ENCODE data around the gene HCRTR1. TPM values are rescaled to one million over a fixed set of nuclear protein-coding genes. Genes with fewer than 3 reads are reported as not detected.

HCRTR1 gene
- total and polyA plus RNA-seq, 2 donors (not counting 1 experiment from before 2014, with no cell fraction given): 0.22 TPM; not detected in 1

- H3K4me1 ChIP-seq (ENCODE audit: control insufficient read depth in 2 of 2, insufficient read depth in 2 of 2, low read length in 2 of 2): peaks cover 17 to 18% of the 10 kb centered on the region in 2 donors
- peaks cover 87% of the 10 kb centered on the region for H3K79me2 ChIP-seq (ENCODE audit: control insufficient read depth, insufficient read depth, low read length)
- ATAC-seq (ENCODE audit: low read depth): no peak
Measured at GRCh38 chr1:31640964-31641363, 23.5 kb downstream of the HCRTR1 start.

More at GRCh38 chr1:31640964-31641363, 23.5 kb downstream of the HCRTR1 start:
- Mint-ChIP-seq H3K4me3 (no peak overlapping the region), H3K27ac (no peak overlapping the region), H3K9me3 (ENCODE audit: insufficient read depth) (no peaks in the 10 kb centered on the region), H3K27me3 (no peaks in the 10 kb centered on the region), H3K4me1 (peaks cover 33% of the 10 kb centered on the region)
- Histone ChIP-seq H3K36me3 (replicated peaks in 1 of 2; ENCODE audit: control extremely low read depth in 1 of 2, control insufficient read depth in 1 of 2, extremely low read depth in 1 of 2, insufficient read depth in 2 of 2, low read length in 1 of 2) (peaks cover 0 to 5% of the 10 kb centered on the region in 2 experiments), H2AFZ (ENCODE audit: insufficient read depth, low read depth, low read length, poor library complexity, severe bottlenecking) (no peak overlapping the region), H3K27me3 (replicated peaks in 1 of 4; ENCODE audit: control extremely low read depth in 1 of 4, control insufficient read depth in 3 of 4, insufficient read depth in 4 of 4, low read length in 3 of 4) (no peaks in the 10 kb centered on the region), H3K27ac (ENCODE audit: low read length in 2 of 2) (no peak overlapping the region), H3K4me3 (ENCODE audit: control extremely low read depth in 1 of 5, extremely low read depth in 1 of 5, insufficient read depth in 1 of 5, low read depth in 2 of 5, low read length in 4 of 5) (no peak overlapping the region), H3K9me3 (ENCODE audit: control extremely low read depth in 1 of 3, control insufficient read depth in 2 of 3, insufficient read depth in 1 of 3, low read length in 2 of 3) (no peaks in the 10 kb centered on the region), H3K4me2 (replicated peaks; ENCODE audit: low read depth, low read length, poor library complexity, severe bottlenecking) (no peak overlapping the region), H4K20me1 (ENCODE audit: control insufficient read depth, insufficient read depth, low read length, poor library complexity, severe bottlenecking) (peaks cover 53% of the 10 kb centered on the region), H3K9ac (ENCODE audit: low read length) (no peak overlapping the region)
- no peak for TF ChIP-seq EZH2 (IDR thresholded peaks at IDR 0.05; ENCODE audit: borderline replicate concordance, insufficient read depth, low read depth, low read length, poor library complexity, severe bottlenecking)
- TF ChIP-seq CTCF (IDR thresholded peaks at IDR 0.05): no peak
- CTCF ChIA-PET: interaction anchor here (1.4 kb wide), 1 partner anchor 76 kb away, joined by 4 read pairs; no protein-coding TSS in a partner anchor
- no peak for DNase-seq
- POLR2A ChIA-PET: no interaction called here
- 100% methylated on average over 4 of the region's 4 CpGs for WGBS (ENCODE audit: insufficient coverage)
- intact Hi-C loops (cut with micrococcal nuclease): loop anchor here (10.0 kb wide), 4 partner anchors 294 to 1174 kb away; partner anchors contain the start of genes PTP4A2, S100PBP and YARS1

All from B cell (primary cell).